ENCODE measurements around the gene FA2H.
A peak's percentile ranks its signal among the peaks of the same experiment; 100 is the strongest.
"Not testable (repeated sequence)": the region's sequence is repeated elsewhere in the genome, so short reads cannot be mapped to it uniquely, and the experiment has no call there.

FA2H gene

DNA sequence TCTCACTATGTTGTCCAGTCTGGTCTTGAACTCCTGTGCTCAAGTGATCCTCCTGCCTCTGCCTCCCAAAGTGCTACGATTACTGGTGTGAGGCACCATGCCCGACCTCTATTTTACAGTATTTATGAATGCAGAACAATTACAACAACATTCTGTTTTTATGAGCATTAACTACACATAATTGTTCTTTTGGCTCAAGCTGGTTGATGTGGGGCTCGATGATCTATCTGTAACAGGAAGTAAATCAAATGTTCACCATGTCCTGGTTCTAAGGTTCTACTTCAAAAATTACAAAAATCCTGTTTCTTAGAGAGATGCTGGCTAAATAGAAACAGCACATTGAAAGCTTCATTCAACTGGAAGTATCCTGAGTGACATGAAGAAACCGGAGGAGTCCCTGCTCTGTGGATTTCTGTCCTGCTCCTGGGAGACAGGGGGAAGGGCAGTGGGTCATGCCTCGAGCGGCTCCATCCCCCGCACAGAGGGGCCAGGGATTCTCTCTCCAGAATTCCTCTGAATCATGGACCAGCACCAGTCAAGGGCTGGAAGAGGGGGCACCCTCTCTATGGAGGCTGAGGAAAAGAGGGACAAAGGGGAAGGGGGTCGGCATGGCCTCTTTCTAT is 31.5 kb downstream of the FA2H start:
- DNase-seq, result no peak

DNA sequence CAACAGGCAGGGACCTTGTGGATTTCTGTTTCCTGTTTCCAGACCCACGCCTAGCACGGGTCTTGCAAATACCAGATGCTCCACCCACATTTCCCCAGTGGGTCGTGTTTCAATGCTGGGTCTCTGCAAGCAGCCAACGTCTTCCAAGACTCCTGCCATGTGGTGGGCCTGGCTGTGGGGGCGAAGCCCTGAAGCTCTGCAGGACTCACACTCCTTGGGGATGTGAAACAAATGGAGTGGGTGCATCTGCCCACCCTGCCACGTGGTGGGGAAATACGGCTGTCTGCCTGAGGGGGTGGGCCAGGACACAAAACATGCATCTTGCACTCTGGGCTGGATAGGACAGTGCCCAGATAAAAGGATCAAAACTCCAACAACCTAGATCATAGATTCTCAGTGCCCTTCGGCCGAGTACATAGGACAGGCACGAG is 32.6 kb downstream of the FA2H start:
- DNase-seq, result no peak

DNA sequence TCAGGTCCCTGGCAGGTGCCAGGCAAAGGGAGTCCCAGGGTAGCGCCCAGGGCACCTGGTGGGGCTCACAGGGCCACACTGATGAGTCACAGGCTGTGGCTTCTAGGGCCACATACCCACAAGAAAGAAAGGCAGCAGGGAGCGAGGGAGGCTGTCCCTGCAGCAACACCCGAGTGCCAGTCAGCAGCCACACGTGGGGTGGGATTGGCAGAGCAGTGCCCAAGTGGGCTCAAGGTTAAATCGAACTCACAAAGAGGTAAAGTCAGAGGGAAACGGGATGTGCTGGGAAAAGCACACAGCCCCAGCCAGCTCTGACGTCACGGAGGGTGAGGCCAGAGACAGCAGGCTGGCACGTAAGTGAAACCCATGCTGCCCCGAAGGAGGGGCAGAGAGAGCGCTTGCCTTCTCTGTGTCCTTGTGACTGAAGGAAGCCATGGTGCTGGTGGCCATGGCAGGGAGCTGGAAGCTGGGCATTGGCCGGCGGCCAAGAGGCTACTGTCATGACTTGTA is 33.8 kb downstream of the FA2H start:
- DNase-seq, result no peak

DNA sequence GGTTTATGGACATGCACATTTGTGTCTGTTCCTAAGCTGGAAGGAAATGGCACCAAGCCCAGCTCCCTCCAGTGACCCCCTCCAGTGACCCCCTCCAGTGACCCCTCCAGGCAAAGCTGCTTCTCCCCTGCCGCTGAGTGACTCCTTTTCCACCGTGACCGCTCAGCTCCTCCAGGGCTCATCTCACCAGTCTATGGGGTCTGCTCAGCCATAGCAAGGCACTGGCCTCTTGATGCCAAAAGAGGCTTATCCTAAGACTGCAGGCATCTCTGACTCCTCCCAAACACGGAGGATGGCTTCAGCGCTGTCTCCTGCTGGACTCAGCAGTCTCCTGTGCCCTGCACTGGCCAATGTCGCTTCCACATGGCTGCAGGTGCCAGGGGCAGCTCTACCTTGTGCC is 35.3 kb downstream of the FA2H start:
- no peak for DNase-seq

DNA sequence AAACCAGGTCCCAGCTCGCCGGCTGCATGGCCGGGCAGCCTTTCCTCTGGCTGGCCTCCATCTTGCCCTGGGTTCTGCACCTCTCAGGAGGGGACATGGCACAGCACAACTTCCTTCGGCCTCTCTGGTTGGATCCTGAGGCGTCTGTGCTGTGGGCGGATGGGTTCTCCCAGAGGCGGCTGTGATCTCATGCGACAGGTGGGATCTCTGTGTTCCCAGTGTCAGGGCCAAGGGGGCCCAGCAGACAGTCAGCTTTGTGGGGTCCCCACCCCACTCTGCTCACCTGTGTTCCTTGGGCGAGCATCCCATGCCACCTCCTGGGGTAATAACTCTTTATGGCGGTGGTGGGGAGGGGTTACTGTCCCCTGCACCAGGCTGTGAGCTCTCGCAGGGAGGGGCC is 35.8 kb downstream of the FA2H start:
- DNase-seq, result no peak

DNA sequence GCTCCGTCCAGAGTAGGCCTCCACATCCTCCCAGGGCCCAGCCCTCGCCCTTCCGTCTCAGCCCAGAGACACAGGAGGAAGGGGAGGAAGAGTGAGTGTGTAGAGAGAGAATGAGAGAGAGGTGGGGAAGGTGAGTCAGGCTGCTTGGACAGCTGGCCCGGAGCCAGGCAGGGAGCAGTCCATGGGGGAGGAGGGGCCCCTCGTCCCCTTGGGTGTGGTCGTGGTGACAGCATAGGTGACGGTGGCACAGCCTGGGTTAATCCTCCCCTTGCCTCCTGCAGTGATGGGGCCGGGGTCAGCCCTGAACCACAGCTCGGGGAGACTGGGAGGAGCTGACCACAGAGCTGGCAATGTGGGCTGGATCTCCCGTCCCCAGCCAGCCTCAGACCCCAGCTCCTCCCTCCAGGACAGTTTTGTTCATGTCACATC is 36.5 kb downstream of the FA2H start:
- DNase-seq, result no peak

DNA sequence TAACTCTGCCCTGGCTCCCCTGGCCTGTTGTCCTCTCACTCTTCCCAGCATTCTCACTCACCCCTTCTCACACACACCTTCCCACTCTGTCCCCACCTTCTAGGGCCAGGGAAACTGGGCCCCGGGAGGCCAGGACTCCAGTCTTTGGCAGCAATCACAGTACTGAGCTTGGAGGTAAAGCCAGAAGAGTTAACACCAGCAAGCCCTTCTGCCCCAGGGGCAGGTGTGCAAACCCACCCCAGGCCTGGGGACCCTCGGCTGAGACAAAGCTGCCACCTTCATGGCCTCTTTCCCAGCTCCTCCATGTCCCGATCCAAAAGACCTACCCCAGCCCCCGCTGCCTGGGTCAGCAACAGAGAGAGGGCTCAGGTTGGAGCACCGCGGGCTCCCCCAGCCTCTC is 37.1 kb downstream of the FA2H start:
- no peak for DNase-seq

DNA sequence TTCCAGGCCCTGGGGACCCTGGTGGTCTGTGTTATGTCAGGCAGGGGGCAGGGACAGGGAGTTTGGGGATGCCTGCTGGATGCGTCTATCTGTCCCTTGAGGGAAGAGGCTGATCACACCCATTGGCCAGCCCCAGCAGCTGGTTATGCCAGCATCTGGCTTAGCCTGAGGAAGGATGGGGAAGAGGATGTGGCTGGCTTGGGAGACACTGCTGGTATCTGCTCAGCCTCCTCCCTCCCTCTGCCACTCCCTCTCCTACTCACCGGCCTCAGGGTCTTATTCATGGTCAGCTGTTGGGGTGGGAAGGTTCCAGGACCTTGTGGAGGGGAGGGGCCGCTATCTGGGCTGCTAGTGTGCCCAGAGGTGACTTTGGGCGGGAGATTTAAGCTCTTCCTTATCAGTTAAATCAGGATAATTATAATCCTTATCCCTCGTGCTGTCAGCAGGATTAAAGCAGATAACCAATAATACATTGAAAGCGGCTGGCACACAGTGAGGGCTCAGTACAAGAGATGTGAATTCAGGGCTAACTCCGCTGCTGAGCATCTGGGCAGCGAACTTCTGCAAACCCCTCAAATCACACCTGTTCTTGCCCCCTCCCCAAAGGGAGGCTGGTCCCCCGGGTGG is 38.0 kb downstream of the FA2H start:
- DNase-seq, result no peak

DNA sequence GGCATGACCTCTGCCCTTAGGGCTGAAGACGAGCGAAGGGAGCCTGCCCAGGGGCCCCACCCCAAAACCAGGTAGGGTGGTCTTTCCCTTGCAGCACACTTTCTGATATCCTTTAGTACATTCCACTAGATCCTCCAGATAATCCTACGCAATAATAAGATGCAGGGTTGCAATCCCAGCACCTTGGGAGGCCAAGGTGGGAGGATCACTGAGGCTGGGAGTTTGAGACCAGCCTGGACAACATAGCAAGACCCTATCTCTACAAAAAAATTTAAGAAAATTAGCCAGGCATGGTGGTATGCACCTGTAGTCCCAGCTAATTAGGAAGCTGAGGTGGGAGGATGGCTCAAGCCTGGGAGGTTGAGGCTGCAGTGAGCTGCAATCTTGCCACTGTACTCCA is 39.1 kb downstream of the FA2H start:
- DNase-seq, result no peak

DNA sequence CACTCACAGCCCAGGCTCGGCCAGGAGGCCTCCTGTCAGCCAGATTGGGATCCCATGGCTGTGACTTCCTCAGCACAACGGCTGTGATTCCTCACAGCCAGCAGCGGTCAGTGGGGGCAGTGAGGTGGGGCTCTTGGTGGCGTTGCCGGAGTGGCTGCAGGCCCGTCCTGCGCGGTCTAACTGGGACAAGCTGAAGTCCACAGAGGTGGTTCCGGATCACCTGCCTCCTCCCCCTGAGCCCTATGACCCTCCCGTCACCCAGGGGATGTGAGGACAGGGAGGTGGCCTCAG is 39.5 kb downstream of the FA2H start:
- DNase-seq, result no peak

DNA sequence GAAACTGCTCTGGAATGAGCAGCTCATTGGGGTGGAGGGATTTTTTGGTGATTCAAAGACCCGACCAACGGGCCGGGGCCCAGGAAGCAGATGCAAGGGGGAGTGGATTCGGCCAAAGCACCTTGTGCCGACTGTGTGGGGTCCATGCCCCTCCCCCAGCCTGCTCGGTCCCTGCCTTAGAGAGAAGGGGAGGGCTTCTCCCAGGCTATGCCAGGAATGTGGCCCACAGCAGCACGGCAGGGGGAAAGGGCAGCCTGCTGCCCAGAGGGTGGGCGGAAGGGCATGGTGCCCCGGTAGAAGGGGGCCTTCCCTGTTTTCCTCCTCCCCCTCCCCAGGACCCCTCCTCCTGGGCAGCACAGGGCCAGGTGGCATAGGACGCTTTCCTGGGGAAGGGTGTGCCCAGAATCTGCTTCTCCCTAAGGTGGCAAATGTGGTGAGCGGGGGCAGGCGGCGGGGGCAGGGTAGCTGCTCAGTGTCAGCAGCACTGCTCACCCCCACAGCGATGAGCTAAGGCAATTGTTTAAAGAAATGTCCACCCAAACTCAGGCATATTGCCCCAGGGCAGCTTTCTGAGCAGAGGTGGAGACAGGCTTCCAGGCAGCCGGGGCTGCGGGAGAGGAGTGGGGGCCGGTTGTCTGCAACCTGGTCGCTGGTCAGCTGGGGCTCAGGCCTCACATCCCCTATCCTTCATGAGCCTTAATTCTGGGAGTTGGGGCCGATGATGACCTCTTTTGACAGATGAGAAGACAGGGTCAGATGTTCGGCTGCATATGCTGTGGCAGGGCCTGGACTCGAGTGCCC is 40.1 kb downstream of the FA2H start:
- DNase-seq, result no peak

DNA sequence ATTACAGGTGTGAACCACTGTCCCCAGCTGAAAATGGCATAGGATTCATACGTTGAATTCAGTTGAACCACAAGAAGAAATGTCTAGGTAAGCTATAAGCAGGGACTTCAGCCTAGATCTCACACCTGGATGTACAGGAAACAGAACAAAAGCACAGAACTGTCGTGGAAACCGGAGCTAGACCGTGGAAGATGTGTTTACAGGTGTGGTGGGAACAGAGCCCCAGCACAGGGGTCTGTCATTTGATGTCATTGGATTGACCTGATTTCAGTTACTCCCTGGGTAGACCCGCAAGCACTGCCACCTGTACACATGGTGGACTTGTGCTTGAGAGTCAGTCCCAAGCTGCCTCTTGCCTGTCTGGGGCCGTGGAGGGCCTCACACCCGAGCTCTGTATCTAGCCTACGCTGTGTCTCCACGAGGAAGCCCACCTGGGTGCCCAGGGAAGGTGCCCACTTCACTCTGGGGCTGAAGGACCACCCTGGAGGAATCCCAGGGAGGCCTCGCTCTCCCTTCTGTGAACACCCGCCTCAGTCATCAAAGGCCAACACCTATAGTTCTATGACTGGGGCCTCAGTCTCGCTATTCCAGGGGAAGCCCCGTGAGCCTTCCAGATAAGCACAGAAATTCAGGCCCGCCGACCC is 41.8 kb downstream of the FA2H start:
- no peak for DNase-seq

DNA sequence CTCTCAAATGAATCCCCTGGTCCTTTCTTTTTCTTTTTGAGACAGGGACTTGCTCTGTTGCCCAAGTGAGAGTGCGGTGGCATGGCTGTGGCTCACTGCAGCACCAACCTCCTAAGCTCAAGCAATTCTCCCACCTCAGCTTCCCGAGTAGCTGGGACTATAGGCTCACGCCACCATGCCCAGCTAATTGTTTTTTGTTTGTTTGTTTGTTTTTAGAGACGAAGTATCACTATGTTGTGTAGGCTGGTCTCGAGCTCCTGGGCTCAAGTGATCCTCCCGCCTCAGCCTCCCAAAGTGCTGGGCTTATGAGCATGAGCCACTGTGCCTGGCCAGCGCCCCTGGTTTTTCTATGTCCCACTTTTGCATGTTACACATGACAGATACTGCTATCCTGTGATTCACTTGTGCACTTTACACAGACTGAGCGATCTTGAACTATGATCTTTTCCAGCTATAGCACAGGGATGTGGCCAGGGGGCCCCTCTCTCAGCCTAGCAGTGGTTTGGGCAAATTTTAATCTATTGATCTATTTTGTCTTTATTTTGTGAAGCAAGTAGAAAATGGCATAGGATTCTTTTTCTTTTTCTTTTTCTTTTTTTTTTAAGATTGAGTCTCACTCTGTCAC is 42.7 kb downstream of the FA2H start:
- DNase-seq, result no peak

DNA sequence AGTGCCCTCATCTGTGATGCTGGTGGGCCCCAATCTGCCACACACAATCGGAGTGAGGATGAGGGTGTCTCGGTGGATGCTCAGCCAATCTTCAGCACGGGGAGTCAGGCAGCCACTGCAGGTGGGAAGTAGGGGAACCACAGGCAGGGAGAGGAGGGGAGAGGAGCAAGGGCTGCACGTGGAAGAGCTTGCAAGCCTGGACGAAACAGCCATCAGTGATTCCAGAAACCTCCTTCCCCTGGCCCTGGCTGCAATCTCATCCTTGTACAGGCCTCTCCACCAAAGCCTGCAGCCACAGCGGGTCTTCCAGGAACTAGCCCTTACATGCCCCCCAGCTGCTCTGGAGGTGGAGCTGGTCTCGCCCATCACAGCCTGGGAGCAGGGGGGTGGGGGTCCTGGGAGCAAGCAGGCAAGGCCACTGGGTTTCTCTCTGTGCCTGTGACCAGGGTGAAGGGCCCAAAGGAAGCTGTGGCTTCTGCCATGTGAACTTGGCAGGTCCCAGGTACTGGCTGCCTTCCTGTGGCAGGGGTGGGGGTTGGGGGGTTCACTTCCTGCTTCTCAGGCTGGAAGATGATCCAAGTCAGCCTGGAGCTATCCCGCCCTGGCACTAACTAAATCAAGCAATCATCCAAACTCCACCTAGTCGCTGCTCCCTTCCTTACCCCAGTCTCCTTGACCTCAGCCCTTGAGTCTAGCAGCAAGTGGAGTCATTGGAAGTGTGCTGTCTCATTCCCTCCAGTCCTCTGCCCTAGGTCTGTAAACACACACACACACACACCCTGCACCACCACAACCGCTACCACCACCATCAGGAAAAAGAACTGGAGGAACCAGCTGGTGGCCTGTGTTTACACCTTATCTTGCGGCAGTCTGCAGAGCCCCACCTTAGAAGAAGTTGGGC is 44.6 kb downstream of the FA2H start:
- DNase-seq, result no peak

DNA sequence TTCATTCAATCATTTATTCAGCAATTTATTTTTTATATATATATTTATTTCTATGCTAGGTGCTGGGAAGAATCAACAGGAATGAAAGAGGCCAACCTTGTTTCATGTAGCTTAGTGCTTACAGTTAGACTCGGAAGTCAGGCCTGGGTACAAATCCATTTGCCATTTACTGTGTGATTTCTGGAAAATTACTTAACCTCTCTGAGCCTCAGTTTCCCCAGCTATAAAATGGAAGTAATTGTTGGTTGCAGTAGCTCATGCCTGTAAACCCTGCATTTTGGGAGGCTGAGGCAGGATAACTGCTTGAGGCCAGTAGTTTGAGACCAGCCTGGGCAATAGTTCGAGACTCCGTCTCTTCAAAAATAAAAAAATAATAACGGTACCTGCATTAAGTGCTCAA is 46.7 kb downstream of the FA2H start:
- DNase-seq, result no peak

DNA sequence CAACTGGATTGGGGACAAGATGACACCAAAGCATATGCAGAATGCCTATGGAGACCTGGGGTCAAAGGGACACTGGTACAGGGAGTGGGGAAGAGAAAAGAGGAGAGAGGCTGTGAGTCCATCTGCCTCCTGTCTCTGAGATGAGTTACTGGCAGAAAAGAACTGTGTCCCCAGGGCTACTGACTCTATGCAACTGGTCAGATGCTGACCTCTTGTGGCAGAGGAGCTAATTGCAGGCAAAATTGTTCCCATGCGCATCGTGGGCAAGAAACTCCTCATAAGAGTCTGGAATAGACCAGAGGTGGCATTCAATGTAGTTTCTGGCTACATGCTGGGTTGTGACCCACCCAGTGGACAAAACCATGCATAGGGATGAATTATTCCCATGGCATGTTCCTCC is 47.9 kb downstream of the FA2H start:
- DNase-seq, result no peak

DNA sequence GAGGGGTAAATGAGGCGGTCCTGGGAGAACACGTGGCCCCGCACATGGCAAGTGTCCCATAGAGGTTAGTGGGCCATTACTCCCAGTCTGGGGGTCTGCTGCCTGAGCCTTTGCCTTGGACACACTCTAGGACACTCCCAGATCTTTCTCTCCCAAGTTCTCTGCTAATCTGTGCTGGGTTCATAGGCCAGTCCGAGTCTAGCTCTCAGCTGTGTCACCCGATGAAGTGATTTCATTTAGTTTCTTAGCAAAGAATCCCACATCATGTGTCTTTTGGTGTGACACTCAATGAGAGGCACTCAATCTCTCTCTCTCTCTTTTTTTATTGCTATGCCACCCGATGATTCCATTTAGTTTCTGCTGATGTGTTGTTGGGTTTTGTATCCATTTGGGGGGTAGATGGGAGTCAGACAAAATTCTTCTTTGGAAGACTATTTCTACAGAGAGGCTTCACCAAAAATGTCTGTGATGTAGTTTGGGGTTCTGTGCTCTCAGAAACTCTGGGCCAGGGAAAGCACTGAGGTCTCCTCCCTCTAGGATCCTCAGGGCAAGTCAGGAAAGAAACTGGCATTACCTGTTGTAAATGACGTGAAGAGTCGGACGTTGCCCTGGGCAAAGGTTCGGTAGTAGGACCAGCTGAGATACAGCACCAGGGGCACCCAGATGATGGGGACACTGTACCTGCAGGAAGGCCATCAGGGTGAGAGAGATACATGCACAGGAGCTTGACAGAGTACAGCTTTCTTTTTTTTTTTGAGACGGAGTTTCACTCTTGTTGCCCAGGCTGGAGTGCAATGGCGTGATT is 48.8 kb downstream of the FA2H start:
- no peak for DNase-seq

DNA sequence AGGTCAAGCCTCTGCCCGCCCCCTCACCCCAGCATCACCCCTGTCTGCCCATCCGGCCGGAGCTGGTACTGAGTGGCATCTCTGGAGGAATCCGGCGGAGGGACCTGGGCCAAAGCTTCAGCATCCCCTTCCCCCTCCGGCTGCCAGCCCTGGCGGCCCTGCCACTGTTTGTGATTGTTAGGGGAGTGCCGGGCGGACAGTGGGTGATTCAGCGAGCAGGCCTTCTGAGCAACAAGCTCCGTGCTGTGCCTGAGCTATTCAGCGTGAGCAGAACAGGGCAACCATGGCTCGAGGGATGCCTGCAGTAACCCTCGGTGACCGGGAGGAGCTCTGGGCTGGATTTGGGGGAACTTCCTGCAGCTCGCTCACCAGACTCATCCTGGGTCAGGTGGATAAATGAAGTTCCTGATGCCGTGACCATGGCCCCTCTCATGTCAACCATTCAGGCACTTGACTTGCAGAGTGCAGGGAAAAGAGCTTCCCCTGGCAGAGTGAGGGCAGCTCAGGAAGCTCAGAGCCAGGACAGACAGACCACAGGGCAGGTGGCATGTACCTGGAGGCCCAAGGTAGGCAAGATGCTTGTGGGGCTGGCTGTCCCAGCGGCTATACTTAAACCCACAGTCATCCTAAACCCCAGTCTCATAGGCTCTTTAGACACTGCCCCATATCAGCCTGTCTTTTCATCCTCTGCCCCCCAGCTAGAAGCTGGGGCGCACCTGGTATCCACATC is 49.6 kb downstream of the FA2H start:
- DNase-seq, result peak; percentile 91

DNA sequence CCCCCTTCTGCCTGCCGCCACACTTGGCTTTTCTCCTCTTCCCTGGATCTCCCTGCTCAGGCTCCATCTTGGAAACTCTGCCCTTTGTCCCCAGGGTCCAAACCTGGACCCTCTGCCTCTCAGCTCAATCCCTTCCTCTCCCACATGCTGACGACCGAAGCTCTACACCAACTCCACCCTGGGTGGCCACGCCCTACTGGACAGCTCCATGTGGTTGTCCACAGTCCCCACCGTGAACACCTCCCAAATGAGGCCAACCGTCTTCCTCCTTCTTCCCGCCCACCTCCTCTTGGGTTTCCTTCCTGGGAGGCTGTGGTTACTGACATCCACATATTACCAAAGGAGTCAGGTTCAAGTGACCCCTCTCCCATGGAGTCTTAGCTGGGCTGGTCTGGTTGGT is 51.4 kb downstream of the FA2H start:
- DNase-seq, result no peak

DNA sequence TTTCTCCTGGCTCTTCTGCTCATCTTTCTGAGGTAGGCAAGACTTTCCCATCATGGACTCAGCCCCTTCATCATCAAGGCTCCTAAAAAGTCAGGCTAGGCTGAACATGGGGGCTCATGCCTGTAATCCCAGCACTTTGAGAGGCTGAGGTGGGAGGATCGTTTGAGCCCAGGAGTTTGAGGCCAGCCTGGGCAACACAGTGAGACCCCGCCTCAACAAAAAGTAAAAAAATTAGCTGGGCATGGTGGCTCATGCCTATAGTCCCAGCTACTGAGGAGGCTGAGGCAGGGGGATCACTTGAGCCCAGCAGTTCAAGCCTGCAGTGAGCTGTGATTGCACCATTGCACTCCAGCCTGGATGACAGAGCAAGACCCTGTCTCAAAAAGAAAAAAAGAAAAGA is 52.5 kb downstream of the FA2H start:
- DNase-seq, result not testable (repeated sequence)

DNA sequence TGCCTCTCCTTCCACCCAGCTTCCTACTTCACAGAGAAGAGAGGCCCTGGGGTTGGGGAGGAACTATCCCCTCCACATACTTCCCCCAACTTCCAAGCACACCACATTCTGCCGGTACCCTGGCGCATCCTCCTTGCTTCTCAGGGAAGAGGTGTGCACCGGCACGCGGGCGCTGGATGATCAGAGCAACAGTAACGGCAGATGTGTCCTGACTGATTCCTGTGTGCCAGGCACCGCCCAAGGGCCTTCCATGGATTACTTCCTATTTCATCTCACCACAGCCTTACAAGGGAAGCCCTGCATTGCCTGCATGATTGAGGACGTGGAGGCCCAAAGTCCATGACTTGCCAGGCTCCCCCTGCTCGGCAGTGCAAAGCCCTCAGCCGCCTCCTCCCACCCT is 52.9 kb downstream of the FA2H start:
- no peak for DNase-seq
